Endodermal cell (in vitro differentiated cells): ENCODE measurements around the gene DPP10. TPM values are rescaled to one million over a fixed set of nuclear protein-coding genes. Genes with fewer than 3 reads are reported as not detected.

Source experiments
- DNase-seq: peaks from one replicate; pipeline ENCODE4 v3.0.0-alpha.2; 2017
- H3K27ac ChIP-seq: 2 replicates; pipeline ENCODE4 v1.5.1; 2013; ENCODE audit warnings: mild to moderate bottlenecking, low read depth, low read length, moderate library complexity
- H3K27me3 ChIP-seq: 2 replicates; pipeline ENCODE4 v1.6.1; 2013; ENCODE audit warnings: mild to moderate bottlenecking, low read length, moderate library complexity; ENCODE audit not compliant: insufficient read depth, control insufficient read depth, poor library complexity, severe bottlenecking
- H3K36me3 ChIP-seq: 2 replicates; pipeline ENCODE4 v1.7.0; 2013; ENCODE audit warnings: mild to moderate bottlenecking, low read length, moderate library complexity; ENCODE audit not compliant: control insufficient read depth, insufficient read depth
- H3K4me1 ChIP-seq: one replicate; pipeline ENCODE4 v1.7.0; 2013; ENCODE audit warnings: low read length; ENCODE audit not compliant: control insufficient read depth, insufficient read depth
- H3K4me3 ChIP-seq: 2 replicates; pipeline ENCODE4 v1.5.1; 2013; ENCODE audit warnings: mild to moderate bottlenecking, low read length, moderate library complexity
- H3K9ac ChIP-seq: 2 replicates; pipeline ENCODE4 v1.6.1; 2013; ENCODE audit warnings: mild to moderate bottlenecking, low read length, moderate library complexity; ENCODE audit not compliant: poor library complexity, severe bottlenecking; ENCODE audit errors: extremely low read depth
- H3K9me3 ChIP-seq: 2 replicates; pipeline ENCODE4 v1.6.1; 2013; ENCODE audit warnings: mild to moderate bottlenecking, low read length, moderate library complexity; ENCODE audit not compliant: control insufficient read depth
- H3K27ac Mint-ChIP-seq: 2 replicates; pipeline ENCODE4 v1.8.0; 2020; ENCODE audit warnings: mixed read lengths
- H3K27me3 Mint-ChIP-seq: 2 replicates; pipeline ENCODE4 v1.8.0; 2021; ENCODE audit warnings: mild to moderate bottlenecking, mixed read lengths; ENCODE audit not compliant: insufficient read depth
- H3K36me3 Mint-ChIP-seq: 2 replicates; pipeline ENCODE4 v1.8.0; 2020; ENCODE audit warnings: low read depth, mixed read lengths
- H3K4me1 Mint-ChIP-seq: 2 replicates; pipeline ENCODE4 v1.8.0; 2020; ENCODE audit warnings: mixed read lengths
- H3K4me3 Mint-ChIP-seq: 2 replicates; pipeline ENCODE4 v1.8.0; 2020; ENCODE audit warnings: mild to moderate bottlenecking, moderate library complexity, mixed read lengths
- H3K9me3 Mint-ChIP-seq: 2 replicates; pipeline ENCODE4 v1.8.0; 2020; ENCODE audit warnings: mild to moderate bottlenecking, mixed read lengths
- CTCF ChIP-seq: fragments of 200-600 bp; sonication (generic); conservative IDR thresholded peaks from 2 replicates; pipeline ENCODE4 v1.5.0; 2021; ENCODE audit warnings: antibody characterized with exemption, mild to moderate bottlenecking
- WGBS, 2 experiments: methylation state at CpG; one replicate each; pipeline versions ENCODE4 v1.1.5 to v1.1.7; 2013; ENCODE audit warnings: missing lambda C conversion rate in 2 of 2, mixed read lengths in 1 of 2; ENCODE audit not compliant: insufficient coverage in 1 of 2, insufficient read length in 1 of 2; 5-methylcytosine and 5-hydroxymethylcytosine counted together
- total RNA-seq, 2 donors: library from RNA; stranded (reverse); fragmentation: NEBNext Ultra II Directional in 1 of 2; extraction: Animal tissue kit (Norgen Biotek cat#: 25700) in 1 of 2; gene quantifications; 2 replicates in 1 of 2; 3 replicates in 1 of 2; pipeline ENCODE4 v1.2.1, GENCODE V29; 2021

Gene DPP10
- total RNA-seq, 2 donors from 2014 or later = 8.2 to 19.2 TPM

- 94 to 96% methylated on average over 2 to 3 of the region's 3 CpGs for WGBS, 2 experiments
- Mint-ChIP-seq H3K4me3 (no peak overlapping the region), H3K36me3 (no peaks in the 10 kb centered on the region), H3K27ac (no peak overlapping the region), H3K9me3 (no peaks in the 10 kb centered on the region), H3K27me3 (no peaks in the 10 kb centered on the region), H3K4me1 (no peaks in the 10 kb centered on the region)
- no peak for TF ChIP-seq CTCF
- no peak for DNase-seq
- Histone ChIP-seq H3K9me3 (no peaks in the 10 kb centered on the region), H3K4me1 (no peaks in the 10 kb centered on the region), H3K4me3 (no peak overlapping the region), H3K9ac (no peak overlapping the region), H3K27me3 (no peaks in the 10 kb centered on the region), H3K36me3 (no peaks in the 10 kb centered on the region), H3K27ac (no peak overlapping the region)
Measured at GRCh38 chr2:115520727-115521126, 1078.3 kb downstream of the DPP10 start.

- no peaks in the 10 kb centered on the region for H3K4me1 Mint-ChIP-seq
- no peak for TF ChIP-seq CTCF
Measured at GRCh38 chr2:115524452-115524851, 1082.0 kb downstream of the DPP10 start.

DNA sequence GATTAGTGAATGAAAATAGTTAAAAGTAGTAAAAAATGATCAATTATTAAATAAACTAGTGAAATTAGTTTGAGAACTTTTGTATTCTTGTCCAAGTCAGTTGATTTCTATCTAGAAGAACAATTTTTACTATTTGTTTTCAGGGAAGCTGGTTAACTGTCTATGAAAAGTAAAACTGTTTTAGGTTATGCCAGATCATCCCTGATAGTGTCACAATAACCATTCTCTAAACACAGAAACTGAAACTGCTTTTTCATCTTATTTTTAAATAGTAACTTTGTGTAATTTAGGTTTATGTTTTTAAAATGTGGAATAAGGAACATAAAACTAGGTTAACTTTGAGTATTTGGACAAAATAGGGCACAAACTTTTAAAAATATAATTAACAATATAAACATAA, 1087.2 kb downstream of the DPP10 start:
- Mint-ChIP-seq H3K36me3 (no peaks in the 10 kb centered on the region), H3K9me3 (peaks cover 2% of the 10 kb centered on the region), H3K27ac (no peak overlapping the region), H3K4me1 (no peaks in the 10 kb centered on the region), H3K4me3 (no peak overlapping the region), H3K27me3 (no peaks in the 10 kb centered on the region)
- Histone ChIP-seq H3K9ac (no peak overlapping the region), H3K36me3 (peaks cover 3% of the 10 kb centered on the region), H3K9me3 (no peaks in the 10 kb centered on the region), H3K27me3 (no peaks in the 10 kb centered on the region), H3K27ac (no peak overlapping the region), H3K4me3 (no peak overlapping the region), H3K4me1 (no peaks in the 10 kb centered on the region)
- DNase-seq = no peak
- TF ChIP-seq CTCF = no peak

More at GRCh38 chr2:115524452-115524851, 1082.0 kb downstream of the DPP10 start:
- Mint-ChIP-seq H3K36me3 (no peaks in the 10 kb centered on the region), H3K4me3 (no peak overlapping the region), H3K27ac (no peak overlapping the region), H3K9me3 (no peaks in the 10 kb centered on the region), H3K27me3 (no peaks in the 10 kb centered on the region)
- WGBS, 2 experiments = 96 to 100% methylated on average over 1 to 4 of the region's 4 CpGs
- peaks cover 3% of the 10 kb centered on the region for H3K36me3 ChIP-seq
- H3K27me3 ChIP-seq = no peaks in the 10 kb centered on the region
- H3K9ac ChIP-seq = no peak overlapping the region
- DNase-seq = no peak
- no peak overlapping the region for H3K4me3 ChIP-seq
- no peak overlapping the region for H3K27ac ChIP-seq
- no peaks in the 10 kb centered on the region for H3K4me1 ChIP-seq
- no peaks in the 10 kb centered on the region for H3K9me3 ChIP-seq
